HepG2 (cell line): ENCODE data around the gene CAPN8. TPM values are rescaled to one million over a fixed set of nuclear protein-coding genes. Genes with fewer than 3 reads are reported as not detected.

Source experiments
- AHDC1 ChIP-seq: sonication (generic); formaldehyde crosslinking; IDR thresholded peaks from 2 replicates; pipeline ENCODE4 v1.5.1; 2020; ENCODE audit warnings: mild to moderate bottlenecking, missing genetic modification reagents, borderline replicate concordance
- ASH2L ChIP-seq: fragments of 300-600, 200-600 bp; sonication (generic); IDR thresholded peaks from 2 replicates; pipeline ENCODE4 v1.7.0; 2017; ENCODE audit warnings: low read depth, mild to moderate bottlenecking, moderate library complexity, mixed read lengths, low read length; ENCODE audit not compliant: insufficient read length
- DR1 ChIP-seq: sonication (generic); formaldehyde crosslinking; IDR thresholded peaks from 2 replicates; pipeline ENCODE4 v1.8.0; 2021; ENCODE audit warnings: mild to moderate bottlenecking, missing genetic modification reagents, inconsistent platforms
- ETV6 ChIP-seq: sonication (generic); formaldehyde crosslinking; conservative IDR thresholded peaks from 2 replicates; pipeline ENCODE4 v1.4.0; 2020; ENCODE audit warnings: missing genetic modification reagents
- FOSL1 ChIP-seq: sonication (generic); formaldehyde crosslinking; IDR thresholded peaks from 2 replicates; pipeline ENCODE4 v1.9.0; 2021; ENCODE audit warnings: missing genetic modification reagents, borderline replicate concordance
- MEF2D ChIP-seq: sonication (generic); formaldehyde crosslinking; IDR thresholded peaks from 2 replicates; pipeline ENCODE4 v1.5.1; 2020; ENCODE audit warnings: mild to moderate bottlenecking, missing genetic modification reagents
- NFKBIZ ChIP-seq: IDR thresholded peaks from 2 replicates; pipeline ENCODE4 v1.6.1; 2018; ENCODE audit warnings: missing genetic modification reagents, missing compliant biosample characterization
- RAD51 ChIP-seq: fragments of 450-650 bp; IDR thresholded peaks from 2 replicates; pipeline ENCODE4 v1.6.1; 2016; ENCODE audit warnings: borderline replicate concordance
- SP2 ChIP-seq: sonication (generic); formaldehyde crosslinking; IDR thresholded peaks from 2 replicates; pipeline ENCODE4 v1.5.1; 2020; ENCODE audit warnings: mild to moderate bottlenecking, missing genetic modification reagents
- ZNF543 ChIP-seq: sonication (generic); formaldehyde crosslinking; IDR thresholded peaks from 2 replicates; pipeline ENCODE4 v1.4.0; 2020; ENCODE audit warnings: mild to moderate bottlenecking, missing genetic modification reagents
- ZNF687 ChIP-seq: sonication (generic); formaldehyde crosslinking; IDR thresholded peaks from 2 replicates; pipeline ENCODE4 v1.5.1; 2020; ENCODE audit warnings: mild to moderate bottlenecking, missing genetic modification reagents, moderate library complexity
- ZNF761 ChIP-seq: sonication (generic); formaldehyde crosslinking; conservative IDR thresholded peaks from 2 replicates; pipeline ENCODE4 v1.4.0; 2020; ENCODE audit warnings: mild to moderate bottlenecking, missing genetic modification reagents
- polyA plus RNA-seq, 8 experiments: library from polyadenylated mRNA; depleted of rRNA in 3 of 8; stranded (reverse) in 7 of 8; unstranded in 1 of 8; fragments of >200 nt; fragmentation: Illumina TruSeq in 4 of 8; extraction: Trizol in 4 of 8; gene quantifications; 2 replicates each; pipeline versions ENCODE4 v1.2.1 to v1.2.3, GENCODE V29; 2011 to 2016; ENCODE audit warnings: low read depth in 4 of 8, missing spikeins in 1 of 8, mixed read lengths in 1 of 8; ENCODE audit not compliant: insufficient read depth in 1 of 8
- total RNA-seq, 5 experiments: library from RNA; depleted of rRNA; stranded (reverse); fragments of >200 nt; fragmentation: Illumina TruSeq; extraction: Trizol; gene quantifications; 2 replicates each; pipeline ENCODE4 v1.2.3, GENCODE V29; 2016; ENCODE audit warnings: low read depth in 1 of 5
- TF ChIP-seq, protein P1 (sequence below): sonication (generic); formaldehyde crosslinking; IDR thresholded peaks from 2 replicates; pipeline ENCODE4 v1.4.0; 2020; ENCODE audit warnings: missing genetic modification reagents, mild to moderate bottlenecking, borderline replicate concordance
- TF ChIP-seq, protein P2 (sequence below): sonication (generic); formaldehyde crosslinking; IDR thresholded peaks from 2 replicates; pipeline ENCODE4 v1.4.0; 2020; ENCODE audit warnings: low read depth, missing genetic modification reagents

Gene CAPN8
- total and polyA plus RNA-seq, 2 of the 13 experiments (the other 11 are each of a cell fraction or from before 2014, with no cell fraction given): 0.20 to 0.25 TPM

GRCh38 chr1:223622132-223622842 is 43.2 kb downstream of the CAPN8 start (continued):
- TF ChIP-seq DR1 (CRISPR knock-in tag) (no peak), SP2 (CRISPR knock-in tag) (no peak), NFKBIZ (CRISPR knock-in tag) (no peak), RAD51 (no peak), ZNF761 (CRISPR knock-in tag) (no peak), ZNF543 (CRISPR knock-in tag) (no peak), AHDC1 (CRISPR knock-in tag) (no peak), ETV6 (CRISPR knock-in tag) (no peak), FOSL1 (CRISPR knock-in tag) (no peak), ASH2L (peak; percentile 50), ZNF687 (CRISPR knock-in tag) (peak; percentile 52), MEF2D (CRISPR knock-in tag) (peak; percentile 38; the same call in 1 of the 2 replicates)
- TF ChIP-seq, protein P1, sequence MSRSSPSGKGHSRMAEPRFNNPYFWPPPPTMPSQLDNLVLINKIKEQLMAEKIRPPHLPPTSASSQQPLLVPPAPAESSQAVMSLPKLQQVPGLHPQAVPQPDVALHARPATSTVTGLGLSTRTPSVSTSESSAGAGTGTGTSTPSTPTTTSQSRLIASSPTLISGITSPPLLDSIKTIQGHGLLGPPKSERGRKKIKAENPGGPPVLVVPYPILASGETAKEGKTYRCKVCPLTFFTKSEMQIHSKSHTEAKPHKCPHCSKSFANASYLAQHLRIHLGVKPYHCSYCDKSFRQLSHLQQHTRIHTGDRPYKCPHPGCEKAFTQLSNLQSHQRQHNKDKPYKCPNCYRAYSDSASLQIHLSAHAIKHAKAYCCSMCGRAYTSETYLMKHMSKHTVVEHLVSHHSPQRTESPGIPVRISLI: peak; percentile 78
- TF ChIP-seq, protein P2, sequence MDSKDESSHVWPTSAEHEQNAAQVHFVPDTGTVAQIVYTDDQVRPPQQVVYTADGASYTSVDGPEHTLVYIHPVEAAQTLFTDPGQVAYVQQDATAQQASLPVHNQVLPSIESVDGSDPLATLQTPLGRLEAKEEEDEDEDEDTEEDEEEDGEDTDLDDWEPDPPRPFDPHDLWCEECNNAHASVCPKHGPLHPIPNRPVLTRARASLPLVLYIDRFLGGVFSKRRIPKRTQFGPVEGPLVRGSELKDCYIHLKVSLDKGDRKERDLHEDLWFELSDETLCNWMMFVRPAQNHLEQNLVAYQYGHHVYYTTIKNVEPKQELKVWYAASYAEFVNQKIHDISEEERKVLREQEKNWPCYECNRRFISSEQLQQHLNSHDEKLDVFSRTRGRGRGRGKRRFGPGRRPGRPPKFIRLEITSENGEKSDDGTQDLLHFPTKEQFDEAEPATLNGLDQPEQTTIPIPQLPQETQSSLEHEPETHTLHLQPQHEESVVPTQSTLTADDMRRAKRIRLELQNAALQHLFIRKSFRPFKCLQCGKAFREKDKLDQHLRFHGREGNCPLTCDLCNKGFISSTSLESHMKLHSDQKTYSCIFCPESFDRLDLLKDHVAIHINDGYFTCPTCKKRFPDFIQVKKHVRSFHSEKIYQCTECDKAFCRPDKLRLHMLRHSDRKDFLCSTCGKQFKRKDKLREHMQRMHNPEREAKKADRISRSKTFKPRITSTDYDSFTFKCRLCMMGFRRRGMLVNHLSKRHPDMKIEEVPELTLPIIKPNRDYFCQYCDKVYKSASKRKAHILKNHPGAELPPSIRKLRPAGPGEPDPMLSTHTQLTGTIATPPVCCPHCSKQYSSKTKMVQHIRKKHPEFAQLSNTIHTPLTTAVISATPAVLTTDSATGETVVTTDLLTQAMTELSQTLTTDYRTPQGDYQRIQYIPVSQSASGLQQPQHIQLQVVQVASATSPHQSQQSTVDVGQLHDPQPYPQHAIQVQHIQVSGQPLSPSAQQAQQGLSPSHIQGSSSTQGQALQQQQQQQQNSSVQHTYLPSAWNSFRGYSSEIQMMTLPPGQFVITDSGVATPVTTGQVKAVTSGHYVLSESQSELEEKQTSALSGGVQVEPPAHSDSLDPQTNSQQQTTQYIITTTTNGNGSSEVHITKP (CRISPR knock-in tag): no peak
